Astrocyte of the spinal cord (primary cell): ENCODE data around the gene NCKAP5.

Experiments
- DNase-seq: peaks from one replicate; pipeline ENCODE4 v3.0.0; 2011; ENCODE audit warnings: low read depth, low spot score
- H3K4me3 ChIP-seq: 2 replicates; pipeline ENCODE4 v1.5.1; 2011; ENCODE audit warnings: low read depth, mild to moderate bottlenecking, low read length, moderate library complexity
- in situ Hi-C: cut with HindIII; loops from 2 replicates; pipeline ENCODE4 v1.10.0; 2017; ENCODE audit warnings: low sequenced_read_pairs
- TF ChIP-seq, protein P1 (sequence below): IDR thresholded peaks from 2 replicates; pipeline ENCODE4 v1.5.1; 2012; ENCODE audit warnings: low read depth, mild to moderate bottlenecking, low read length, inconsistent platforms

Gene NCKAP5

DNA sequence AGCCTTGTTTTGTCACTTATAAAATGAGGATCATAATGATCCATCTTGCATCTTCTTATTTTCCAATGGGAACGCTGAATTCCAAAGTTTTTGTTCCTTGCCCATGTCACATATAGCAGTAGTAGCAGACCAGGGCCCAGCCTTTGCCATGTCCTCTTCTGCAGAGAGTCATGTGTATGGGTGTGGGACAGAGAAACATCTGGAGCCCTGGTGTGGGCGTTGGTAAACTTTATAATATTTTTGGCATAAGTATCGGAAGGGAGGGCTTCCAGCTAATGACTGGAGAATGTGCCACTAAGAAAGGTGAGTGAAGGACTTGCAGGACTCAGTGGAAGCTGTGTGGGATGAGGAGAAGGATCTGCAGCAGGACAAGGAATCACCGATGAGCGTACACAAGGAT is 157.2 kb downstream of the NCKAP5 start:
- no peak overlapping the region for H3K4me3 ChIP-seq
- DNase-seq, result no peak
- TF ChIP-seq, protein P1, sequence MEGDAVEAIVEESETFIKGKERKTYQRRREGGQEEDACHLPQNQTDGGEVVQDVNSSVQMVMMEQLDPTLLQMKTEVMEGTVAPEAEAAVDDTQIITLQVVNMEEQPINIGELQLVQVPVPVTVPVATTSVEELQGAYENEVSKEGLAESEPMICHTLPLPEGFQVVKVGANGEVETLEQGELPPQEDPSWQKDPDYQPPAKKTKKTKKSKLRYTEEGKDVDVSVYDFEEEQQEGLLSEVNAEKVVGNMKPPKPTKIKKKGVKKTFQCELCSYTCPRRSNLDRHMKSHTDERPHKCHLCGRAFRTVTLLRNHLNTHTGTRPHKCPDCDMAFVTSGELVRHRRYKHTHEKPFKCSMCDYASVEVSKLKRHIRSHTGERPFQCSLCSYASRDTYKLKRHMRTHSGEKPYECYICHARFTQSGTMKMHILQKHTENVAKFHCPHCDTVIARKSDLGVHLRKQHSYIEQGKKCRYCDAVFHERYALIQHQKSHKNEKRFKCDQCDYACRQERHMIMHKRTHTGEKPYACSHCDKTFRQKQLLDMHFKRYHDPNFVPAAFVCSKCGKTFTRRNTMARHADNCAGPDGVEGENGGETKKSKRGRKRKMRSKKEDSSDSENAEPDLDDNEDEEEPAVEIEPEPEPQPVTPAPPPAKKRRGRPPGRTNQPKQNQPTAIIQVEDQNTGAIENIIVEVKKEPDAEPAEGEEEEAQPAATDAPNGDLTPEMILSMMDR, result no peak
- in situ Hi-C loops, result no loop called here

- no peak overlapping the region for H3K4me3 ChIP-seq
- DNase-seq, result no peak
- TF ChIP-seq, protein P1, result no peak
- in situ Hi-C loops, result no loop called here
Measured at GRCh38 chr2:133409581-133410285, 158.5 kb downstream of the NCKAP5 start.

GRCh38 chr2:133408671-133409070 is 159.6 kb downstream of the NCKAP5 start:
- H3K4me3 ChIP-seq, result no peak overlapping the region
- in situ Hi-C loops, result no loop called here
- TF ChIP-seq, protein P1, result no peak
- no peak for DNase-seq

GRCh38 chr2:133407341-133407740 is 160.9 kb downstream of the NCKAP5 start:
- in situ Hi-C loops, result no loop called here
- H3K4me3 ChIP-seq, result no peak overlapping the region
- no peak for DNase-seq
- TF ChIP-seq, protein P1, result no peak

DNA sequence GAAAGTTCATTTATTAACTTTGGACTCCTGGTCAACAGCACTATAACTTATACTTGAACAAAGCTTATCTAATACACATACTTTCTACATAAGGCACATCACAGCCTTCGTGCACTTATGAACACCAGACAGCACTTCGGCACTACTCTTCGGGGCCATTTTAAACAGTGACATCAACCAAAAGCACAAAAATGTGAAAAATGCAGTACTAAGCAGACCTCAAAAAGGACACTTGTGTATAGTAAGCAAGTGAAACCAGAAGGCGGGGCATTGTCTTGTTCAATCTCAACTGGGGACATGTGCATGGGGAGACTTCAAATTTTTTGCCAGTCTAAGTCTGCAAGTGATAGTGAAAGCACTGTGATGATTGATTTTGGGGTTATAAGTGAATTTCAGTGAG is 163.0 kb downstream of the NCKAP5 start:
- in situ Hi-C loops, result no loop called here
- H3K4me3 ChIP-seq, result no peak overlapping the region
- TF ChIP-seq, protein P1, result no peak
- no peak for DNase-seq

GRCh38 chr2:133400411-133400810 is 167.9 kb downstream of the NCKAP5 start:
- no peak overlapping the region for H3K4me3 ChIP-seq
- TF ChIP-seq, protein P1, result no peak
- in situ Hi-C loops, result no loop called here
- no peak for DNase-seq
